Uterus (tissue), 4 donors: ENCODE measurements around the gene PARP15. TPM values are rescaled to one million over a fixed set of nuclear protein-coding genes. Genes with fewer than 3 reads are reported as not detected.

Experiments used
- DNase-seq, 2 donors: peaks; one replicate each; pipeline ENCODE4 v3.0.0-alpha.2; 2019 to 2020
- H3K27ac ChIP-seq, 2 donors: fragments of 200-600 bp; sonication (generic); 1 replicate in 1 of 2; 2 replicates in 1 of 2; pipeline ENCODE4 v1.5.1; 2016 to 2018
- H3K27me3 ChIP-seq, 2 donors: fragments of 200-600 bp; sonication (generic); one replicate each; pipeline ENCODE4 v1.5.1; 2018 to 2019; ENCODE audit warnings: control low read depth in 1 of 2
- H3K36me3 ChIP-seq, 2 donors: fragments of 200-600 bp; sonication (generic); one replicate each; pipeline ENCODE4 v1.5.1; 2019; ENCODE audit warnings: control low read depth in 1 of 2
- H3K4me1 ChIP-seq, 2 donors: fragments of 200-600 bp; sonication (generic); one replicate each; pipeline ENCODE4 v1.5.1; 2018 to 2019; ENCODE audit warnings: control low read depth in 1 of 2
- H3K4me3 ChIP-seq, 2 donors: fragments of 200-600 bp; sonication (generic); 1 replicate in 1 of 2; 2 replicates in 1 of 2; pipeline ENCODE4 v1.5.1; 2018 to 2019; ENCODE audit warnings: mild to moderate bottlenecking in 1 of 2
- H3K9me3 ChIP-seq, 2 donors: fragments of 200-600 bp; sonication (generic); one replicate each; pipeline ENCODE4 v1.5.1; 2019; ENCODE audit warnings: control low read depth in 1 of 2
- CTCF ChIP-seq, 4 experiments: fragments of 200-600 bp in 2 of 4; fragments of 450-650 bp in 2 of 4; sonication (generic) in 2 of 4; IDR thresholded peaks; one replicate each; pipeline ENCODE4 v1.5.1; 2016 to 2019; ENCODE audit warnings: antibody characterized with exemption in 4 of 4, mild to moderate bottlenecking in 2 of 4, moderate library complexity in 1 of 4
- POLR2A ChIP-seq, 2 donors: fragments of 450-650 bp; IDR thresholded peaks; one replicate each; pipeline ENCODE4 v1.6.1; 2016; ENCODE audit warnings: antibody characterized with exemption in 2 of 2, mild to moderate bottlenecking in 1 of 2, moderate library complexity in 1 of 2
- intact Hi-C: fragments of 100-400 bp; cut with DNase I; formaldehyde crosslinking; loops from one replicate; pipeline ENCODE4 v1.15.1; 2023; ENCODE audit warnings: low total_unique reads
- total RNA-seq, 4 donors: library from RNA; depleted of rRNA in 3 of 4; stranded (reverse); fragments of >200 nt in 3 of 4; gene quantifications; one replicate each; pipeline versions ENCODE4 v1.1.0 to v1.2.4, GENCODE V29; 2014 to 2023
- donor health status: DM: yes; HTN: yes; CAD: no.

The PARP15 gene
- total RNA-seq, 4 donors from 2014 or later = under 0.01 to 3.1 (median 1.6) TPM

DNA sequence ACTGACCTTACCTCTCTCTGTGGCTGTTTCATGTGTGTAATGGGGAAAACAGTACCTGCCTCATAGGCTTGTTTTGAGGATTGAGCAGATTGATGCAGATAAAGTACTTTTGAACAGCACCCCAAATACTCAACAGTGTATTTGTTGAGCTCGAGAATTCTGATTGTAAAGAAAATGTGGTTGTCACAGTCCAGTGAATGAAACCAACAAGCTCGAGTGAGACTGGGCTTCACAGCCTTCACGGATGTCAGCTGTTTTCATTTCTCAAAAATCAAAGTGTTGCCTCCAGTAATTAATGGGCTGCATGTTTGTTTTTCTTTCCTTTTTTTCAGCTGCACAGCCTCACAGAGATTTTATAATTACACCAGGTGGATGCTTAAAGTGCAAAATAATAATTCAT lies 43.7 kb downstream of the PARP15 start:
- no peak overlapping the region for H3K27ac ChIP-seq
- H3K27me3 ChIP-seq = no peaks in the 10 kb centered on the region
- intact Hi-C loops = no loop called here
- no peak overlapping the region for H3K4me3 ChIP-seq
- H3K36me3 ChIP-seq = no peaks in the 10 kb centered on the region
- no peaks in the 10 kb centered on the region for H3K9me3 ChIP-seq
- H3K4me1 ChIP-seq = no peaks in the 10 kb centered on the region
- DNase-seq = no peak
- TF ChIP-seq POLR2A (IDR thresholded peaks at IDR 0.05) (no peak), CTCF (IDR thresholded peaks at IDR 0.05) (no peak)

DNA sequence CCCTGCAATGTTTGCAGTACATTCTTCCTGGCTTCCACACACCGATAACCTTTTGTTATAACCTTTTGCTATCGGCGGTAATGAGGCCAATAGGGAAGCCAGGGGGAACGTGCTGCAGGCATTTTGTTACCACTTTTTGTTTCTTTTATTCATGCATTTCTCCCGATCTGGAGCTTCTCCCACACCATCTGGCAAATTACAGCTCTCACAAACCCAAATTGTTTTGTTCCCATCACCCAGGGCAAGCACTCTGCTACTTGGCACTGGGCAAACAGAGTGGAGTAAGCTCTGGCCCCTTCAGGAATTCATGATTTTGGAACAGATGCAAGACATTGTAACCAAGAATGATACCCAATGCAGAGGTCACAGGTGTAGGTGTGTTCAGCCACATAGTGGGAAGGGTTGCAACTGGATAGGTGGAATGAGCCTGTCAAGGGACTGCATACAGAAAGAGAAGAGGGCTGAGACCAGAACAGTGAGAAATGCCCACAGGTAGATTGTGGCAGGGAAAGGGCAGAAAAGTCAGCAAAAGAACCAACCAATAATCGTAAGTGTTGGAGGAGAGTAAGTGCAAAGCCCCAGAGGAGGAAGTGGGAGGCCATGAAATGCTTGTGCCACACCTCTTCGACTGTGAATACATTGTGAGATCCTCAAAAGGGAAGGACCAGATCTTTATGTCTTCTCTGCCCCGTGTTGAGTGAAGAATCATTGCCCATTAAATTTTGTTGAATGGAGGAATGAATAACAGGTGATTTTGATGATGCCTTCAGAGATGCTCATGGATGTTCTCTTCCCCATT lies 45.8 kb downstream of the PARP15 start:
- no peak overlapping the region for H3K27ac ChIP-seq
- DNase-seq = no peak
- H3K9me3 ChIP-seq = no peaks in the 10 kb centered on the region
- intact Hi-C loops = no loop called here
- H3K4me3 ChIP-seq = no peak overlapping the region
- H3K36me3 ChIP-seq = no peaks in the 10 kb centered on the region
- H3K4me1 ChIP-seq = no peaks in the 10 kb centered on the region
- H3K27me3 ChIP-seq = no peaks in the 10 kb centered on the region
- TF ChIP-seq POLR2A (IDR thresholded peaks at IDR 0.05) (no peak), CTCF (IDR thresholded peaks at IDR 0.05) (no peak)

GRCh38 chr3:122626515-122627180 lies 49.2 kb downstream of the PARP15 start:
- TF ChIP-seq CTCF (IDR thresholded peaks at IDR 0.05) = no peak
- TF ChIP-seq POLR2A (IDR thresholded peaks at IDR 0.05) = no peak
- Histone ChIP-seq H3K27ac (no peak overlapping the region), H3K4me3 (no peak overlapping the region), H3K36me3 (no peaks in the 10 kb centered on the region), H3K9me3 (no peaks in the 10 kb centered on the region), H3K4me1 (no peaks in the 10 kb centered on the region), H3K27me3 (no peaks in the 10 kb centered on the region)
- intact Hi-C loops = no loop called here
- DNase-seq = no peak

- H3K27me3 ChIP-seq = no peaks in the 10 kb centered on the region
- H3K4me1 ChIP-seq = no peaks in the 10 kb centered on the region
- intact Hi-C loops = no loop called here
- no peaks in the 10 kb centered on the region for H3K36me3 ChIP-seq
- no peak overlapping the region for H3K27ac ChIP-seq
- TF ChIP-seq POLR2A (IDR thresholded peaks at IDR 0.05) = no peak
- no peak for TF ChIP-seq CTCF (IDR thresholded peaks at IDR 0.05)
- no peak overlapping the region for H3K4me3 ChIP-seq
- H3K9me3 ChIP-seq = no peaks in the 10 kb centered on the region
- DNase-seq = no peak
These were observed 49.9 kb downstream of the PARP15 start for GRCh38 chr3:122627301-122627700.

- TF ChIP-seq POLR2A (IDR thresholded peaks at IDR 0.05) = no peak
- TF ChIP-seq CTCF (IDR thresholded peaks at IDR 0.05) = no peak
- H3K4me3 ChIP-seq = no peak overlapping the region
- no peaks in the 10 kb centered on the region for H3K36me3 ChIP-seq
- no peaks in the 10 kb centered on the region for H3K9me3 ChIP-seq
- no peaks in the 10 kb centered on the region for H3K4me1 ChIP-seq
- H3K27me3 ChIP-seq = no peaks in the 10 kb centered on the region
- DNase-seq = no peak
- no peak overlapping the region for H3K27ac ChIP-seq
- intact Hi-C loops = no loop called here
These were observed 51.1 kb downstream of the PARP15 start for GRCh38 chr3:122628567-122628966.
